Measurements from ENCODE around the gene PRELP.

The PRELP gene

GRCh38 chr1:203478986-203479385 is 3.4 kb downstream of the PRELP start:
- DNase-seq: no peak

- DNase-seq: no peak
Measured at GRCh38 chr1:203479646-203480045, 4.0 kb downstream of the PRELP start.

GRCh38 chr1:203480084-203480483 is 4.5 kb downstream of the PRELP start:
- DNase-seq: no peak

- no peak for DNase-seq
Measured at GRCh38 chr1:203480525-203481084, 5.0 kb downstream of the PRELP start.

GRCh38 chr1:203481196-203481595 is 5.6 kb downstream of the PRELP start:
- no peak for DNase-seq

- DNase-seq: no peak
Measured at GRCh38 chr1:203486618-203487370, 11.2 kb downstream of the PRELP start.

- no peak for DNase-seq
Measured at GRCh38 chr1:203488539-203488938, 12.9 kb downstream of the PRELP start.

- DNase-seq: no peak
Measured at GRCh38 chr1:203490607-203491006, 15.0 kb downstream of the PRELP start.

- DNase-seq: peak; percentile 78
Measured at GRCh38 chr1:203491664-203492063, 16.1 kb downstream of the PRELP start.

GRCh38 chr1:203492082-203492747 is 16.6 kb downstream of the PRELP start:
- no peak for DNase-seq

GRCh38 chr1:203492748-203493130 is 17.1 kb downstream of the PRELP start:
- no peak for DNase-seq

- DNase-seq: no peak
Measured at GRCh38 chr1:203493901-203494300, 18.3 kb downstream of the PRELP start, which contains the start of gene OPTC. Gene OPTC (plus strand): TSS chr1:203494153. CDS start chr1:203496006, 1,853 bp downstream.

GRCh38 chr1:203495845-203496244 is 20.2 kb downstream of the PRELP start:
- peak; percentile 13 for DNase-seq

GRCh38 chr1:203497269-203497777 is 21.7 kb downstream of the PRELP start:
- no peak for DNase-seq

GRCh38 chr1:203499643-203500278 is 24.2 kb downstream of the PRELP start:
- no peak for DNase-seq

- DNase-seq: no peak
Measured at GRCh38 chr1:203500279-203500678, 24.7 kb downstream of the PRELP start.

GRCh38 chr1:203503836-203504235 is 28.2 kb downstream of the PRELP start:
- no peak for DNase-seq

- DNase-seq: peak; percentile 85
Measured at GRCh38 chr1:203504400-203505250, 29.0 kb downstream of the PRELP start.

GRCh38 chr1:203505526-203506204 is 30.1 kb downstream of the PRELP start:
- no peak for DNase-seq

- DNase-seq: peak; percentile 73
Measured at GRCh38 chr1:203506858-203507626, 31.4 kb downstream of the PRELP start.

GRCh38 chr1:203507759-203508158 is 32.2 kb downstream of the PRELP start:
- no peak for DNase-seq
